Stimulated activated CD4-positive, alpha-beta T cell treated with anti-CD3 and anti-CD28 coated beads, Interleukin-4, amount 100 ng/mL, for 24 hours (primary cell): ENCODE data around the gene ZNF280A.
"Not testable (repeated sequence)": the region's sequence is repeated elsewhere in the genome, so short reads cannot be mapped to it uniquely, and the experiment has no call there.

Experiments used
- DNase-seq: peaks from one replicate; pipeline ENCODE4 v3.0.0-alpha.2; 2020

The ZNF280A gene

GRCh38 chr22:22510833-22511232 is 9.2 kb downstream of the ZNF280A start:
- DNase-seq: not testable (repeated sequence)

- not testable (repeated sequence) for DNase-seq
Observed at GRCh38 chr22:22509912-22510311, 10.2 kb downstream of the ZNF280A start.

- DNase-seq: peak; percentile 80
Observed at GRCh38 chr22:22508274-22509176, 11.5 kb downstream of the ZNF280A start, which contains the start of gene ZNF280B. Gene ZNF280B, minus strand, starts transcription at chr22:22508742. Its CDS starts 19,344 bp downstream, at chr22:22489398.

- DNase-seq: no peak
Observed at GRCh38 chr22:22507743-22508273, 12.3 kb downstream of the ZNF280A start.

- DNase-seq: no peak
Observed at GRCh38 chr22:22506736-22507135, 13.3 kb downstream of the ZNF280A start.

- no peak for DNase-seq
Observed at GRCh38 chr22:22498267-22498666, 21.8 kb downstream of the ZNF280A start.

GRCh38 chr22:22491589-22491988 is 28.5 kb downstream of the ZNF280A start:
- not testable (repeated sequence) for DNase-seq

- DNase-seq: no peak
Observed at GRCh38 chr22:22488736-22489135, 31.3 kb downstream of the ZNF280A start.

- DNase-seq: no peak
Observed at GRCh38 chr22:22487869-22488597, 32.0 kb downstream of the ZNF280A start.

- DNase-seq: no peak
Observed at GRCh38 chr22:22487059-22487458, 33.0 kb downstream of the ZNF280A start.

GRCh38 chr22:22486132-22486899 is 33.8 kb downstream of the ZNF280A start:
- no peak for DNase-seq

GRCh38 chr22:22485524-22485923 is 34.5 kb downstream of the ZNF280A start:
- DNase-seq: no peak

- no peak for DNase-seq
Observed at GRCh38 chr22:22484023-22484422, 36.0 kb downstream of the ZNF280A start.

GRCh38 chr22:22480940-22481339 is 39.1 kb downstream of the ZNF280A start:
- no peak for DNase-seq

- no peak for DNase-seq
Observed at GRCh38 chr22:22479999-22480532, 40.0 kb downstream of the ZNF280A start.

- no peak for DNase-seq
Observed at GRCh38 chr22:22479116-22479515, 41.0 kb downstream of the ZNF280A start.

- DNase-seq: no peak
Observed at GRCh38 chr22:22478470-22478869, 41.6 kb downstream of the ZNF280A start.

- DNase-seq: no peak
Observed at GRCh38 chr22:22474733-22475132, 45.3 kb downstream of the ZNF280A start.

GRCh38 chr22:22471104-22471503 is 49.0 kb downstream of the ZNF280A start:
- DNase-seq: not testable (repeated sequence)

GRCh38 chr22:22469527-22469926 is 50.5 kb downstream of the ZNF280A start:
- DNase-seq: no peak

- not testable (repeated sequence) for DNase-seq
Observed at GRCh38 chr22:22468794-22469469, 51.1 kb downstream of the ZNF280A start.

GRCh38 chr22:22467112-22467511 is 53.0 kb downstream of the ZNF280A start:
- no peak for DNase-seq
